Measurements from ENCODE around the gene AVPR1A.

AVPR1A gene

DNA sequence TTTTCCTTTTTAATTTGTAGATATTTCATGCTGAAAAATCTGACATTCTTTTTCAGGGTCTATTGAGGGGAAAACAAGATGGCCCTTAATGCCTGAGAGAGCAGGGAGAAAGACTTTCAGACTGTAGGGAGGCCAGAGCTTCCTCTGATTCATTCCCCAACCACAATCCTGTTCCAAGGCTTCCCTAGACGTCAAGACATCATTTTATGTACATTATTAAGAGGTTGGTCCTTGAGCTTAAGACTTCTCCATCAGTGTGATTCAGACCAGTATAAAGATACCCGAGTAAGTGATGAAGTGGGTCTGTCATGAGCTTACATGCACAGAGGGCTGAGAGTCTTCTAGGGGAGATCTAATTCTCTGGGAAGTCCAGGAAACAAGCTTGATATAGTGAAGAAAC lies 57.3 kb downstream of the AVPR1A start:
- DNase-seq (ENCODE audit: low read depth), result no peak

DNA sequence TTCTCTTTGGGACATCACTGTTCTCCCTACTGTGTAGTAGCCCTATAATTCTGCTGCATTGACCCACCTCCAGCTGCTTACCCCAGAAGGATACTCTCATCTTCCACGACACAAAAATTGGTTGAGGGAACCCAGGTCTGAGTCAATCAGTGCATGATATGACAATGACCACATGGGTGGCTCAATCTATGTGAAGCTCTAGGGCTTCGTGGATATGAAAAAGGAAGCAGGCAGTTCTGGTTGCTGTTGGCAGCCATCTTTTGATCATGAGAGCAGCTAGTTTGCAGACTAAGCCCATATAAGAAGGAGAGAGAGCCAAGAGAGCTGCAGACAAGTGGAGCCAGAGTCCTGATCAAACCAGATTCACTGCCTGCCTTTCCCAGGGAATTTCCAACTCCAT lies 57.9 kb downstream of the AVPR1A start:
- no peak for DNase-seq (ENCODE audit: low read depth)
